Esophagus squamous epithelium (tissue), 4 donors: Measurements from ENCODE around the gene MAPK1IP1L.

Experiments used
- POLR2A ChIP-seq, 4 donors: fragments of 450-650 bp; IDR thresholded peaks; one replicate each; pipeline ENCODE4 v1.6.1; 2017; ENCODE audit warnings: antibody characterized with exemption in 4 of 4, mild to moderate bottlenecking in 4 of 4, moderate library complexity in 3 of 4
- TF ChIP-seq, protein P1 (sequence below), 6 experiments: fragments of 450-650 bp in 4 of 6; fragments of 200-600 bp in 2 of 6; sonication (generic) in 2 of 6; IDR thresholded peaks; one replicate each; pipeline ENCODE4 v1.5.1; 2016 to 2019; ENCODE audit warnings: antibody characterized with exemption in 6 of 6, mild to moderate bottlenecking in 4 of 6, moderate library complexity in 4 of 6

DNA sequence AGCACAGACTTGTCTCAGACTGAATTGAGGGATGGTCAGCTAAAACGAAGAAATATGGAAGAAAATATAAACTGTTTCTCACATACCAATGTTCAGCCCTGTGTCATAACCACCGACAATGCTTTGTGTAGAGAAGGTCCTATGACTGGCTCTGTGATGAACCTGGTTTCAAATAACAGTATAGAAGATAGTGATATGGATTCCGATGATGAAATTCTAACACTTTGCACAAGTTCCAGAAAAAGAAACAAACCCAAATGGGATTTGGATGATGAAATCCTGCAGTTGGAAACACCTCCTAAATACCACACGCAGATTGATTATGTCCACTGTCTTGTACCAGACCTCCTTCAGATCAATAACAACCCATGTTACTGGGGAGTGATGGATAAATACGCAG is 7.9 kb upstream of the MAPK1IP1L start:
- TF ChIP-seq, protein P1, sequence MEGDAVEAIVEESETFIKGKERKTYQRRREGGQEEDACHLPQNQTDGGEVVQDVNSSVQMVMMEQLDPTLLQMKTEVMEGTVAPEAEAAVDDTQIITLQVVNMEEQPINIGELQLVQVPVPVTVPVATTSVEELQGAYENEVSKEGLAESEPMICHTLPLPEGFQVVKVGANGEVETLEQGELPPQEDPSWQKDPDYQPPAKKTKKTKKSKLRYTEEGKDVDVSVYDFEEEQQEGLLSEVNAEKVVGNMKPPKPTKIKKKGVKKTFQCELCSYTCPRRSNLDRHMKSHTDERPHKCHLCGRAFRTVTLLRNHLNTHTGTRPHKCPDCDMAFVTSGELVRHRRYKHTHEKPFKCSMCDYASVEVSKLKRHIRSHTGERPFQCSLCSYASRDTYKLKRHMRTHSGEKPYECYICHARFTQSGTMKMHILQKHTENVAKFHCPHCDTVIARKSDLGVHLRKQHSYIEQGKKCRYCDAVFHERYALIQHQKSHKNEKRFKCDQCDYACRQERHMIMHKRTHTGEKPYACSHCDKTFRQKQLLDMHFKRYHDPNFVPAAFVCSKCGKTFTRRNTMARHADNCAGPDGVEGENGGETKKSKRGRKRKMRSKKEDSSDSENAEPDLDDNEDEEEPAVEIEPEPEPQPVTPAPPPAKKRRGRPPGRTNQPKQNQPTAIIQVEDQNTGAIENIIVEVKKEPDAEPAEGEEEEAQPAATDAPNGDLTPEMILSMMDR (IDR thresholded peaks at IDR 0.05) = no peak
- TF ChIP-seq POLR2A (IDR thresholded peaks at IDR 0.05) = no peak
